GM18498 (cell line): ENCODE results near the gene POGZ.
"Not testable (repeated sequence)": the region's sequence is repeated elsewhere in the genome, so short reads cannot be mapped to it uniquely, and the experiment has no call there.

ENCODE experiments used
- ATAC-seq: cut with Tn5 transposase; IDR thresholded peaks from one replicate; pipeline ENCODE4 v1.9.1; 2021; ENCODE audit warnings: mild to moderate bottlenecking, moderate library complexity; ENCODE audit not compliant: unreplicated experiment

POGZ gene

GRCh38 chr1:151478140-151478812 is 19.0 kb upstream of the POGZ start:
- no peak for ATAC-seq

DNA sequence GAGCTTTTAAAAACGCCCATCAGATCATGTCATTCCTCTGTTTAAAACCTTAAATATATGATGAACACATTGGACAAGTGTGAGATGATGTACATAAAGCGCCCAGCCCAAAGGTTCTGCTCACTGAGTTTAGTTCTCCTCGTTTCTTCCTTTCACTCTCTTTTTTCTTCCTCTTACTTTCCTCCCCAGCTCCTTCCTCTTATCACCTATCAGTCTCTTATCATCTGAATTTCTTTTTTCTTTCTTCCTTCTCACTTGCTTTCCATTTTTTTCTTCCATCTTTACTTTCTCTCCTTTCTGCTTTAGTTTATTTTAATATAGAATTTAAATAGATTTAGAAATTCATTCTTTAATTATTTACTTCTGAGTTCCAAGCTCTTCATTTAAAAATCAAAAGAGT is 17.8 kb upstream of the POGZ start:
- no peak for ATAC-seq

DNA sequence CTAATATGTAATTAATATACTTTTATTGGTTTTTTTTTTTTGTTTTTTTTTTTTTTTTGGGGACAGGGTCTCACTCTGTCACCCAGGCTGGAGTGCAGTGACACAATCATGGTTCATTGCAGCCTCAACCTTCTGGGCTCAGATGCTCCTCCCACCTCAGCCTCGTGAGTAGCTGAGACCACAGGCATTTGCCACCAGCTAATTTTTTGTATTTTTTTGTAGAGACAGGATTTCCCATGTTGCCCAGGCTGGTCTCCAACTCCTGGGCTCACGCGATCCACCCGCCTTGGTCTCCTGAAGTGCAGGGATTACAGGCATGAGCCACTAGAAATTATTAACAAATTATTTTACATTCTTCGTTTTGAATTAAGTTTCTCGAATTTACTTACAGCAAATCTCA is 16.8 kb upstream of the POGZ start:
- no peak for ATAC-seq

DNA sequence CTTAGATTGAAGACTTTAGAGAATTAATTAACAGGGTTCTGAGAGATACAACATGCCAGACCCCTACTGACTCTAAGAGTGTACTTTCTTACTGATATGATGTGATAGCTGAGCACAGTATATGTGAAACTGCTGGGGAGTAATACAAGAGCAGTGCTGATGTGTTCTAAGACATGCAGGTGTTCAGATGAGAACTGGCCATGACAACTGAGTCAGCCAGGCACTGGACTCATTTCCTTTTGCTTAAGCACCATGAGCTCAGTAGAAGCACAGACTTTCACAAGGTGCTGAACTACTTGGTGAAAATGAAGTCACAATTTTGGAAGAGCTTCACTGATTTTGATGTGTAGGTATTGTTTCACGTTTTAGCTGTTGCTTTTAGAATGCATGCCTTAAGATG is 15.9 kb upstream of the POGZ start:
- peak; percentile 70 for ATAC-seq

DNA sequence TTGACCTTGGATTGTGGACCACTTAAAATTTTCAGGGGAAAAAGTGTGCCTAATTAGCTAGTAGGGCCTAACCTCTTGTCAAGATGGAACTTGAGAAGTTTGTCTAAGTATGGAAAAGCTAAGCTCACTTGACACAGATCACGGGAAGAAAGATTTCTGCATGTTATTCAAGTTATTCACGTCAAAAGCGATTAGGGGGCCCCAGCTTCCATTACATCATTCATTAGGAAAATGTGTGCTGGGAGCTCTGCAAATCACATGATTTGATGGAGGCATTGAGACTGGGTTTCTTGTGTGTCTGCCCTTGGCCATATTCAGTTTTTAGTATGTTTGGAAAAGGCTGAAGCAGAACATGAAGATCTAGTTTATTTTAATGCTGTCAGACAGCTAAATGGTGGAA is 15.5 kb upstream of the POGZ start:
- no peak for ATAC-seq

DNA sequence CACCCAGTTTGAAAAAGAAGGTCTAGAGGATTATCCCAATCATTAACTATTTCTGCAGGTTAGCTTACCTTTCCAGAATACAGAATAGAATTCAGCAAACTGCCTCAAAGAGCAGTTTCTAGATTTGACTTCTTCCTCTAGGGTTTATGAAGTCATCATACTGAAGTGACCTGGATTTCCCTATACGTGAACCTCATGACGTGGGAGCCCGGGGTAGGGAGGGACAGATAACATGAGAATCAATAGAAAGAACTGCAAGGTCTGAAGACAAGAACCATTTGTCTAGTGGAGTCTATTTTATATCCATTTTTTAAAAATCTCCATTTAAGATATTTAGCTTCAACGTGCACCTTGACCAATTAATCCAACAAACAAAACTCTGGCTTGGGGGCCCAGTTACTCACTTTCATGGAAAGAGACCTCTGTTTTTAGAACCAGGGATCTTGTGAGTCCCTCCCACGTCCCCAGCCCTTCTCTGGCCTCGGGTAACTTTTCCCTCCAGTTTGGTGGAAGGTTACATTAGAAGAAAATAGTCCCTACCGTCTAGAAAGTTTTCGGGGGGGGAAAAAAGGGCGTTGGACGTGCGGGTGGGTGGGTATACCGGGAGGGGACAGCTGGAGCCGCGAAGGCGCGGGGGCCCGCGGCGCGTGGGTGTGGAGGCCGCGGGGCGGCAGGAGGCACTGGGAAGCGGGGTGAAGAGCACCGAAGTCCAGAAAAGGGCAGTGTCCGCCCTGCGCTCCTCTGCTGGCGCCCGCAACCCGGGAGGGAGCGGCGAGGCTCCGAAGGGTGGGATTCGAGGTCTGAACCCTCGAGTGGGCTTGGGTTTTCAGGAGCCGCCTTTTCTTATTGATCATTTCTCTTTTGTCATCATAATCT is 13.8 kb upstream of the POGZ start:
- no peak for ATAC-seq

DNA sequence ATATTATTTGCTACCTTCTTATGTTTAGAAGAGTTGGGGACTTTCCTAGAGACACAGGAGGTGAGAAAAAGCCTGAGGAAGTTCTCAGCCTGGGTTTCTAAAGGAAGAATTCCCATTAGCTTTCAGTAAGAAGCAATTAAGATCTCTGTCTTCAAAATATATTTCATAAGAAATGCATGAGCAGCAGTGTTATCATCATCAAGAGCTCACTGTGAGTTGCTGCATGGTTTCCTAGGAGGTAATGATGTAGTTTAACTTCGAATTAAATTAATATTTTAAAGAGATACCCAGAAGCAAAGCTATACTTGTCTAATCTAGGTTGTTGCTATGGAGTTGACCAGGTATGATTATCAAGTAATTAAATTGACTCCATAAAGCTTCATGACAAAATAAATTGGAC is 5.7 kb upstream of the POGZ start:
- ATAC-seq, result no peak

DNA sequence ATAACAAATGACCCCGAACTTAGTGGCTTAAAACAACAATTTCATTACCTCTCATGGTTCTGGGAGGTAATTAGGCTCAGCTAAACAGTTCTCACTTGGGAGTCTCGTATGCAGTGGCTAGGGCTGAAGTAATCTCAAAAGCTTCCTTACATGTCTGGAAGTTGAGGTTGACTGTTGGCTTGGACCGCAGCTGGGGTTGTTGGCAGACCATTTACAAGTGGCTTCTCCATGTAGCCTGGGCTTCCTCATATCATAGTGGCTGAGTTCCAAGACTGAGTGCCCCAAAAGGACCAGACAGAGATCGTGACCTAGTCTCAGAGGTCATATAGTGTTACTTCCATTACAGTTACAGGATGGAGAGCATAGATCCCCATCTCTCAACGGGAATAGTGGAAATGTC is 2.4 kb upstream of the POGZ start:
- ATAC-seq, result no peak

- peak; percentile 31 for ATAC-seq
Observed at GRCh38 chr1:151458802-151459330, 428 bp downstream of the POGZ start.

- ATAC-seq, result peak; percentile 53
Observed at GRCh38 chr1:151457911-151458801, 1.1 kb downstream of the POGZ start.

DNA sequence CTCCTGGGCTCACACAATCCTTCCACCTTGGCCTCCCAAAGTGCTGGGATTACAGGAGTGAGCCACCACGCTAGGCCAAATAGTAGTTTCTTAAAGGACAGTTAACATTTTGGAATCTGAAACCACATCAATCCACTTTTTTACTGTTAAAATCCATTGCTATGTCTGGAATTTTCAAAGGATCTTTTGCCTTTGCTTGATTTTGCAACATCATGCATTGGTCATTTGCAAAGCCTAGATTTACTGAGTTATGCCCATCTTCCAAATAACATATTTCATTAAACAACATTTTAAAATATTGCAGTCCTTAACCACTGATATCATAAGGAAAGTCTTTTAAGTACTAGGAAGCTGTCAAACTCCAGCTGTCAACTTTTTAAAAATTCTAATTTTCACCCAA is 3.3 kb downstream of the POGZ start:
- ATAC-seq, result no peak

GRCh38 chr1:151455231-151455630 is 4.1 kb downstream of the POGZ start:
- no peak for ATAC-seq

- ATAC-seq, result no peak
Observed at GRCh38 chr1:151447696-151448095, 11.6 kb downstream of the POGZ start.

DNA sequence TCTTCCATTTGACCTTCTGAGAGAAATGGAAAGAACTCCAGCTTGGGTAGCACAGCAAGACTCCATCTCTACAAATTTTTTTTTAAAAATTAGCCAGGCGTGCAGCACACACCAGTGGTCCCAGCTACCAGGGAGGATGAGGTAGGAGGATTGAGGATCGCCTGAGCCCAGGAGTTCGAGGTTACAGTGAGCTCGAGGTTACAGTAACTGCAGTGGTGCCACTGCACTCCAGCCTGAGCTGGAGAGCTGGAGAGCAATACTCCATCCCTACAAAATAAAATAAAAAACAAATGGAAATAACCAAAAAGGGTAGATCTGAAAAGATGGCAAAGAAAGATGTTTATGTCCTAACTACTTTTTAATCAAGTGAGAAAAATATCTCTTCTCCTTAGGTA is 14.5 kb downstream of the POGZ start:
- ATAC-seq, result no peak

GRCh38 chr1:151443846-151444782 is 15.2 kb downstream of the POGZ start:
- peak; percentile 66 for ATAC-seq

DNA sequence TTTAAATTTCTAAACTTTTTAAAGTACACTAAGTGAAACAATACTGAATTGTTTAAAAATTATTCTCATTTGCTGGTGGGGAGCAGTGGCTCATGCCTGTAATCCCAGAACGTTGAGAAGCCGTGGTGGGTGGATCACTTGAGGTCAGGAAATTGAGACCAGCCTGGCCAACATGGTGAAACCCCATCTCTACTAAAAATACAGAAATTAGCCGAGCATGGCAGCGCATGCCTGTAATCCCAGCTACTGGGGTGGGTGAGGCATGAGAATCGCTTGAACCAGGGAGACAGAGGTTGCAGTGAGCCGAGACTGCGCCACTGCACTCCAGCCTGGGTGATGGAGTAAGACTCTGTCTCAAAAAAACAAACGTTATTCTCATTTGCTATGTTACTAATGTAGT is 21.9 kb downstream of the POGZ start:
- ATAC-seq, result not testable (repeated sequence)

GRCh38 chr1:151436985-151437384 is 22.3 kb downstream of the POGZ start:
- ATAC-seq, result no peak

DNA sequence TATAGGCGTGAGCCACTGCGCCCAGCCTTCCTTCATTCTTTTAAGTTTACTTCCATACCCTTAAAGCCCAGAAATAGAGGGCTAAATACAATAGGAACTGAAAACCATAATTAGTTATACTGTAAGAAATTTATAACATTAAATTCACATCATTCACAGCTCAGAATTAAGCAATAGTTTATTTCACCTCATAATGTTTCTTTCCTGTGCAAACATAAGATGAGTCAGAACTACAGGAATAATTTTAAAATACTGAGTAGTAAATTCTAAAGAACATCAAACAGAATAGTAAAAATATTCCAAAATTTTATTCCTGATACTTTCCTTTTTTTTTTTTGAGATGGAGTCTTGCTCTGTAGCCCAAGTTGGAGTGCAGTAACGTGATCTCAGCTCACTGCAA is 24.1 kb downstream of the POGZ start:
- no peak for ATAC-seq

- ATAC-seq, result not testable (repeated sequence)
Observed at GRCh38 chr1:151433827-151434226, 25.5 kb downstream of the POGZ start.

GRCh38 chr1:151428068-151428467 is 31.2 kb downstream of the POGZ start:
- no peak for ATAC-seq
